Esophagus mucosa (tissue), 1 donor: Measurements from ENCODE around the gene FCGR3B. TPM values are rescaled to one million over a fixed set of nuclear protein-coding genes. Genes with fewer than 3 reads are reported as not detected.
"Not testable (repeated sequence)": the region's sequence is repeated elsewhere in the genome, so short reads cannot be mapped to it uniquely, and the experiment has no call there.

Experiments used
- ATAC-seq: fragments of 200-7000 bp; cut with Tn5 transposase; one replicate; pipeline ENCODE4 v1.9.1; 2020
- total RNA-seq: library from RNA; stranded (reverse); gene quantifications from one replicate; pipeline ENCODE4 v1.2.4, GENCODE V29; 2023
- donor health status: DM: yes; HTN: yes; CAD: no.

FCGR3B gene
- 0.64 TPM for total RNA-seq

- no peak for ATAC-seq
Observed at GRCh38 chr1:161631076-161631475, at the start of gene FCGR3B. FCGR3B (minus strand) TSS chr1:161631176; CDS start chr1:161631094, 82 bp downstream.

- no peak for ATAC-seq
Observed at GRCh38 chr1:161678500-161678899, 47.5 kb upstream of the FCGR3B start.

GRCh38 chr1:161676958-161677689 lies 46.1 kb upstream of the FCGR3B start:
- ATAC-seq, result no peak

GRCh38 chr1:161676441-161676840 lies 45.5 kb upstream of the FCGR3B start:
- no peak for ATAC-seq

GRCh38 chr1:161674908-161675307 lies 43.9 kb upstream of the FCGR3B start:
- ATAC-seq, result not testable (repeated sequence)

GRCh38 chr1:161674447-161674846 lies 43.5 kb upstream of the FCGR3B start:
- peak; percentile 17 for ATAC-seq

- ATAC-seq, result not testable (repeated sequence)
Observed at GRCh38 chr1:161673437-161673836, 42.5 kb upstream of the FCGR3B start.

- ATAC-seq, result not testable (repeated sequence)
Observed at GRCh38 chr1:161671045-161672020, 40.4 kb upstream of the FCGR3B start.

GRCh38 chr1:161664689-161665088 lies 33.7 kb upstream of the FCGR3B start:
- not testable (repeated sequence) for ATAC-seq

- not testable (repeated sequence) for ATAC-seq
Observed at GRCh38 chr1:161663569-161663968, 32.6 kb upstream of the FCGR3B start.

- ATAC-seq, result peak; percentile 17
Observed at GRCh38 chr1:161662684-161663339, 31.8 kb upstream of the FCGR3B start, which contains the start of gene FCGR2B. FCGR2B (plus strand) TSS chr1:161663143; CDS start chr1:161663242, 99 bp downstream.

GRCh38 chr1:161661660-161662311 lies 30.8 kb upstream of the FCGR3B start:
- not testable (repeated sequence) for ATAC-seq

- not testable (repeated sequence) for ATAC-seq
Observed at GRCh38 chr1:161658524-161658923, 27.5 kb upstream of the FCGR3B start.

GRCh38 chr1:161653971-161654370 lies 23.0 kb upstream of the FCGR3B start:
- ATAC-seq, result not testable (repeated sequence)

- not testable (repeated sequence) for ATAC-seq
Observed at GRCh38 chr1:161653541-161653940, 22.6 kb upstream of the FCGR3B start.

- peak; percentile 58 for ATAC-seq
Observed at GRCh38 chr1:161647507-161648360, 16.8 kb upstream of the FCGR3B start.

- ATAC-seq, result not testable (repeated sequence)
Observed at GRCh38 chr1:161644855-161645254, 13.9 kb upstream of the FCGR3B start.

GRCh38 chr1:161643481-161644208 lies 12.7 kb upstream of the FCGR3B start:
- not testable (repeated sequence) for ATAC-seq

GRCh38 chr1:161642697-161643096 lies 11.7 kb upstream of the FCGR3B start:
- peak; percentile 47 for ATAC-seq

- not testable (repeated sequence) for ATAC-seq
Observed at GRCh38 chr1:161639203-161639602, 8.2 kb upstream of the FCGR3B start.
